ENCODE results near the gene FAM186B.

FAM186B gene

DNA sequence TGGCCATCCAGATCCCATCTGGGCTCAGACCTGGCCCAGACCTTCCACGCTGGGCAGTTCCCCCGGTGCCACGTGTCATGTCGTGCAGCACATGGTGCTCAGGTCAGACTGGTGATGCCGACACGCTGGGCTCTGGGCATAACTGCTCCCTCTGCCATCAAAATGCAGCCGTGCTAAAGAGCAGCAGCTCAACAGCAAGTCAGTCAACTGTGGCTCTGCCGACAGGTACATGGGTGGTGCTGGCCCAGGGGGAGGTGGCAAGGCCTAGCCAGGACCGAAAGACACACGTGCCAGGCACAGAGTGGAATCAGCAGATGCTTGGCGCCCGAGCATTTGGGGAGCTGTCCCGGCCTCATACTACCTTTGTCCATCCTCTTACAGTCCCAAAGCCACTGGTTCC is 39.1 kb downstream of the FAM186B start:
- no peak for DNase-seq

DNA sequence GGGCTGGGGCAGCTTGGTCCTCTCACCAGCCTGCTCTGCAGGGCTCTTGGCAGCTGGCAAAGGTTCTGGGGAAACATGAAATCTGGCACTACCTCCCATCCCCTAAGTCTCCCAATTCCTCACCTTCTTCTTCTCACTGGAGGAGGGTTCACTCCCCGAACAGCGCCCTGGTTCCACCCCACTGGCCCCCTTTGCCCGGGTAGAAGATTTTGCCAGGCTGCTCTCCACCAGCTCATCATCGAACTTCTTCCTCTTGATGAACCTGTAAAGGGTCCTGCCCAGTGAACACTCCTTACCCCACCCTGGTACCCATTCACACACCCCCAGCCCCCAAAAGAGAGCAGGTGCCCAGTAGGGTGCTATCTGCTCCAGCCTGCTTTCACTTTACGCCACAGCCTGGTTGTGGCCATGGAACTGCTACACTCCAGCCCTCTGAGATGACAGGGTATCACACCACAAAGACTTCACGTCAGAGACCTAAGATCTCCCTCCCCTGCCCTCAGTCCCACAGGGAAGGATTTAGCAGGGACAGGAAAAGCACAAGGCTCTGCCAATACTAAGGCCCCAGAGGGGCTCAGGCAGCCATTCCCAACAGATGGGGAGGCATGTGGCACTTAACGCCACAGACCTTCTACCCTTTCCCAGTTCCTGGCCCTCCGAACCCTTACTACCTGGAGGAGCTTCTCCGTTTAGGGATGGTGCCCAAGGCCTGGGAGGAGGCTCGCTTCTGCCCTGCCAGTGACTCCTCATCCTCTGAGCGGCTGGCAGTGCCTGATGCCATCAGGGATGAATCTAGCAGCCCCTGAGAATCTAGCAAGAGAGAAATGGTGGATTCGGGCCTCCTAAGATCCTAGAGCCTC is 39.8 kb downstream of the FAM186B start:
- DNase-seq: no peak

- DNase-seq: no peak
Observed at GRCh38 chr12:49564686-49565405, 40.6 kb downstream of the FAM186B start.

DNA sequence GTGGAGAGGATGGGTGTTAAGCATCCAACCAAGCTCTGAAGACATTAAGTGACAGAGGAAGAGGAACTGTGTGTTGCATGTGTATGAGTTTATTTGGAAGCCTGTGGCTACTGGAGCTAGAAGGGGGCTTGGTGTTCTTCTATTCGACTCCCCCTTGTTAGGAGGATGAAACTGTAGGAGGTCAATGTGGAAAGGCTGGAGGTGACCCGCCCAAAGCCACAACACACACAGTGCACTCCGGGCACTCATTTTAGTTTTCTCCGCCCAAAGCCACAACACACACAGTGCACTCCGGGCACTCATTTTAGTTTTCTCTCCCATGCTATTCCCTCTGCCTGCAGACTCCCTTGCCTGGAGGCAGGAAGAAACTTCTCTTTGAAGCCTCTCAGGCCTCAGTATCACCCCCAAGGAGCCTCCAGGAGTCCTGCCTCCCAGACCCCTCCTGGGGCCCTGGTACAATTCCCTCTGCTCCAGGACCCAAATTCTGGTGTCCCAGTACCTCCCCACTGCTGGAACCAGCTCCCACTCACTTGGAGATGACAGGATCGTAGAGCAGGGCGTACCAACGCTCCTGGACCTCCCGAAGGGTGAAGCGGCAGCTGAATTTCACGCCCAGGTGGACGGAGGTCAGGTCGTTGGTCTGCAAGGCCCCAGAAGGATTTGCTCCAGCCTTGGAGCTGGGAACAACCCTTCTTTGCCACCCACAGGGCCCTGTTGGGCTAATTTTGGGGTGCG is 41.3 kb downstream of the FAM186B start:
- DNase-seq: no peak

- no peak for DNase-seq
Observed at GRCh38 chr12:49562831-49563230, 42.6 kb downstream of the FAM186B start.

DNA sequence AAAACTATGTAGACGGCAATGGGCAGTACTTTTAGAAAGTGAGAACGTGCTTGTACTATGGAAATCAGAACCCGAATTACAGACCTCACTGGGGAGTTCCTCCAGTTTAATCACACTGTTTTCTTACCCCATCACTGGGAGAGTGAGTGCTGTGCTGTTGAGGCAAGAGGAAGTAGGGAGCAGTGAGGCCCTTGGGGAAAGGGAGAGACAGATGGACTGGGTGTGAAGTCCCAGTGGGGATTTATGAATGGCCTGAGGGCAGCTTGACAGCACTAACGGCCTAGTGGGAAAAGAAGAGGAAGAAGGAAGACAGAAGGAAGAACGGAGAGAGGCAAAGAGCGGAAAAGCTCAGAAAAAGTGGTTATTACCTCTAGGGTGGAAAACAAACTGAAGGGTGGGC is 43.2 kb downstream of the FAM186B start:
- no peak for DNase-seq

DNA sequence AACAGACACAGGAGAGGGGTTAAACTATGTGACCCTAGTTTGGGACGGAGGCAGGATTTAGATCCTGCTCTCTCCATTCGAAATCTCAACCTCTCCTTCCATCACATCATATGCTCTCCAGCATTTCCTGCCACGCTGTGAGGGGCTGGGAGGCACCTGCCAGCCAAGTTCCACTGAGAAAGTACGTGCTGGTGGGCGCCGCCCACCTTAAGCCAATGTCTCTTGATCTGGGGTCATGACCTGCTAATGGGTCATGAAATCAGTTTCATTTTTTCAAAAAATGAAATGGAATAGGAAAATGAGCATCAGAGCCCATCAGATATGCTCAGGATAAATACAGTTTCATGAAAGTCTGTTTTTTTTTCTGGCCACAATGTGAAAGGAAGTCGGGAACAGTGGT is 44.7 kb downstream of the FAM186B start:
- no peak for DNase-seq

DNA sequence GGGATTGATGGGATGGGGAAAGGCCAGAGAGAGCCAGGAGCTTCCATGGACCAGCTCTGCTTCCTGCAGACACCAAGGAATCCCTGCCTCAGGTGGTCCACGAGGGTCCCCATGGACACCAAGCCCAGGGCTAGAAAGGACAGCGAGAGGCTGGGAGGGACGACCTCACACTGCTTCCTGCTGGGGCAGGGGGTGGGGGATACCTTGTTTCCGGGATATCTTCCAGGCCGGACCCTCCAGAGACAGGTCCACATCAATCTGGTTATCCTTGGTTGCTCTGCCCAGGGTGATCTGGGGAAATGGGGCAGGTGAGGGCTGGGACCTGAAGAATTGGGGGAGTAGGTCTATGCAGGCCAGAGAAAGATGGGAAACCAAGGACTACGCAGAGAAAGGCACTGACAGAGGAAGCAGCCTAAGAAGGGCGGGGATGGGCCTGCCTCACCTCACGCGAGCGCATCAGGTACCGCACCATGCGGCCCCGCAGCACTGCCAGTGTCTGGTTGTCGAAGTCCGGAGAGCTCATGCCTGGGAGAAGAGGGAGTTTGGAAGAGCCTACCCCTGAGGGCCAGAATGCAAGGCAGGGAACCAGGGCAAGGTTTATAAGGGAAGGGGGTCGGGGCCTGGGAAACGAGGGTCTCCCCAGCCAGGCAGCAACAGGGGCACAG is 46.3 kb downstream of the FAM186B start:
- DNase-seq: no peak

DNA sequence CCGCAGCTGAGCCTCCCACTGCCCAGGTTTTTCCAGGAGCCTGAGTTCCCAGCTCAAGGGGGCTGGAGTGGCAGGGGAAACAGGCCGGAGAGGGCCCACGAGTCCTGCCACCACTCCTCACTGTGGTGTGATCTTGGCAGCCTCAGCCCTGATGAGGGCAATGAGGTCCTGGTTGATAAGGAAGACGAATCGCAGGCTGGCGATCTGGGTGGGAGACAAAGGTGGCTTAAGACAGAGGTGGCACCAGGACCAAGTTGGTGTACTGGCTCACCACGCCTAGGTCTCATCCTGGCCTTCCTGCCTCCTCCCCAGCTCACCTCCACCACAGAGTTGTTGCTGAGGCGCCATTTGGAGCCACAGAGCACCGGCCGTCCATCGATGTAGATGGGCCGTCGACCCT is 46.9 kb downstream of the FAM186B start:
- DNase-seq: no peak

DNA sequence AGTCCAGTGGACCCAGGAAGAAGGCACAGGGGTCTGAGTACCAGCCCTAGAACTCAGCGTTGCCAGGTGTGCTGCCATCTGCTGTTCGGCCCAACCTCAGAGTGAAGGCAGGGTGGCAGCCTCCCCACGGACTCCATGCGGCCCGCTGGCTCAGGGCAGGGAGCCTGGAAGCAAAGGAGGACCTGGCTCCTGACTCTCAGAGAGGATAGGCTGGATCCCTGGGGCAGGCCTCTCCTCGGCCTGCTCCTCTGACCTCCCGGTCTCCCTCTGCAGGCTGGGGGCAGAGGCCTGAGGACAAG is 47.6 kb downstream of the FAM186B start:
- no peak for DNase-seq

DNA sequence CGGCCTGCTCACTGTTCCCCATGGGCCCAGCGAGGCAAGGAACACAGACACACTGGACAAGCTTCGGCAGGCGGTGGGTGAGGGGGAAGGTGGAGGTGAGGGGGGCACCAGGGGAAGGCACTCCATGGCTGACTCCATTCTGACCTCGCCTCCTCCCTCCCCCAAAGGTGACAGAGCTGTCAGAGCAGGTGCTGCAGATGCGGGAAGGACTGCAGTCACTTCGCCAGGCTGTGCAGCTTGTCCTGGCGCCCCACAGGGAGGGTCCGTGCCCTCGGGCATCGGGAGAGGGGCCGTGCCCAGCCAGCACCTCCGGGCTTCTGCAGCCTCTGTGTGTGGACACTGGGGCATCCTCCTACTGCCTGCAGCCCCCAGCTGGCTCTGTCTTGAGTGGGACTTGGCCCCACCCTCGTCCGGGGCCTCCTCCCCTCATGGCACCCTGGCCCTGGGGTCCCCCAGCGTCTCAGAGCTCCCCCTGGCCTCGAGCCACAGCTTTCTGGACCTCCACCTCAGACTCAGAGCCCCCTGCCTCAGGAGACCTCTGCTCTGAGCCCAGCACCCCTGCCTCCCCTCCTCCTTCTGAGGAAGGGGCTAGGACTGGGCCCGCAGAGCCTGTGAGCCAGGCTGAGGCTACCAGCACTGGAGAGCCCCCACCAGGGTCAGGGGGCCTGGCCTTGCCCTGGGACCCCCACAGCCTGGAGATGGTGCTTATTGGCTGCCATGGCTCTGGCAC is 48.1 kb downstream of the FAM186B start:
- no peak for DNase-seq

DNA sequence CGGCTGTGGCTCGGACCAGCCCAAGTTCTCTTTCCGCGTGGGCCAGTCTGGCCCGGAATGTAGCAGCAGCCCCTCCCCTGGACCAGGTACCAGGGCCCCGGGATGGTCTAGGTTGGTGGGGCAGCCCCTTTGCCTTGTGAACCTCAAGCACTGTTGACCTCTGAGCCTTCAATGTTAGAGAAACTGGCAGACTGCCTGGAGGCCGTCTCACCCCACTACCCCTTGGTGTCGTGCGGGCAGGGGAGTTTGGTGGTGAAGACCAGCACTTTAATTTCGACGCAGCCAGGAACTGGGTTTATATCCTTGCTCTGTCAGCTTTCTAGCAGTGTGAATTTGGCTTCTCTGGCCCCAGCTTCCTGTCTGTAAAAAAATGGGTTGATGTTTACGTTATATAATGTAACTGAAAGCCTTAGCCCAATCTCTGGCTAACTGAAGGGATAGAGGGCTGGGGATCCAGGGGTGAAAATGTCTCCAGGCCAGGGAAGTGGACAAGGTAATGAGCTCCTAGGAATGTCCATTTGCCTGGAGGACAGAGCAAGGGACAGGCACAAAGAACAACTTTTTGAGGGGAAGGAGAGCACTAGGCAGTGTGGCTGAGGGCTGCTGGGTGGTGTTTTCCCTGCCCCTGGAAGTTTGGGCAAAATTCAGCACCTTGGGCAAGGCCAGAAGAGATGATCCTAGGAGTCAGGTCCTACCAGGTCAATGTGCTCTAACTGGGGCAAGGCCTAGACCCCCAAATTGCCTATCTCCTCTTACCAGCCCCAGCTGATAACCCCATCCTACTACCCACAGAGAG is 48.9 kb downstream of the FAM186B start:
- DNase-seq: no peak

DNA sequence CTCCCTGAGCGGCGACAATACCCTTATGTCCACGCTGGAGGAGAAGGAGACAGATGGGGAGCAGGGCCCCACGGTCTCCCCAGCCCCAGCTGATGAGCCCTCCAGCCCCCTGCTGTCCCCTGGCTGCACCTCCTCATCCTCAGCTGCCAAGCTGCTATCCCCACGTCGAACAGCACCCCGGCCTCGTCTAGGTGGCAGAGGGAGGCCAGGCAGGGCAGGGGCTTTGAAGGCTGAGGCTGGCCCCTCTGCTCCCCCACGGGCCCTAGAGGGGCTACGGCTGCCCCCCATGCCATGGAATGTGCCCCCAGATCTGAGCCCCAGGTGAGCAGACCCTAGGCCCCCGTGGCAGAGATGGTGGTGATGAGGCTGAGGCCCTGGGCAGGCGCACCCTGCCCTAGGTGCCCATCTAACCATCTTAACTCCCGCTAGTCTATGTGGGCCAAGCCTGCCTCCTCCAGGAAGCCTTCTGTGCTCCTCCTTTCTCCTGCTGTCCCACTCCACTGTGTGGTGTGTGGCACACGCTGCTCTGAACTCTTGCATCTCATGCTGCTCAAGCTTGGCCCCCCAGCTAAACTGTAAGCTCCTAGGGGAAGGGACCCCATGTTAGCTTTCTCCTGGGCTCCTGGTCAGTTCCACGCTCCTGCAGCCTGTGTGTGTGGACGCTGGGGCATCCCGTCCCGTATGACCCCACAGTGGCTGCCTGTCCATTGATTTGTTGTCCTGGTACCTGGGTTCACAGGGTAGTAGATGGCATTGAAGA is 49.6 kb downstream of the FAM186B start:
- DNase-seq: no peak

DNA sequence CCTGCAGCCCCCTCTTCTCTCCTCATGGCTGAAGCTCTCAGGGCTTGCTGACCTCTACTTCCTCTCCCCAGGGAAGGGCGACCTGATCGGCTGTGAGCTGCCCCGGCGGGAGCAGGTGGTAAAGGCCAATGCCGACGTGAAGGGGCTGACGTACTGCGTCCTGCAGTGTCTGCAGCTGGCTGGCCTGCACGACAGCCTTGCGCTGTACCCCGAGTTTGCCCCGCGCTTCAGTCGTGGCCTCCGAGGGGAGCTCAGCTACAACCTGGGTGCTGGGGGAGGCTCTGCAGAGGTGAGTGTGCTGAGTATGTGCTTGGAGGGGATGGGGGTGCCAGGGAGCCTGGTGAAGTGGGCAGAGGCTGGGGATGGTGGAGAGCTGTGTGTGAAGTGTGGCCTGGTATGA is 51.2 kb downstream of the FAM186B start:
- no peak for DNase-seq

GRCh38 chr12:49553512-49554088 is 51.8 kb downstream of the FAM186B start:
- peak; percentile 67 for DNase-seq

- DNase-seq: no peak
Observed at GRCh38 chr12:49552899-49553298, 52.5 kb downstream of the FAM186B start.

- DNase-seq: no peak
Observed at GRCh38 chr12:49552425-49552824, 53.0 kb downstream of the FAM186B start.

DNA sequence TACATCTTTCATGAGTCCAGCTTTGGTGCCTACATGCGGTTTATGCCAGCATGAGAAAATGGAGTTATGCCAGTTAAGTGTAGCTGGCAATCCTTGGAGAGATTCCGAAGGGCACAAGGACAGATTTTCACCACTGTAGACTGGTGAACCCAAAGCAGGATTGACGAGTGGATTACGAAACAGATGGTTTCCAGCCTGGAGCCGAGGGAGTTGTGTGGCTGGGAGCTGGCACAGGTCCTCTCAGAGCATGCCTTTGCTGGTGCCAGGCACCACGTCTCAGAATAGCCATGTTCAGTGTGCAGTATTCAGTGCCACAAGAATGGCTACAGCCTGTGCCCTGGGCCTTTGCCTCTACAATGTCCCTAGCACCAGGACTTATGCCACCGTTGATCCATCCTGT is 53.4 kb downstream of the FAM186B start:
- no peak for DNase-seq

- no peak for DNase-seq
Observed at GRCh38 chr12:49550693-49551252, 54.7 kb downstream of the FAM186B start.
